H1 (cell line): ENCODE measurements around the gene ATP8B3. TPM values are rescaled to one million over a fixed set of nuclear protein-coding genes. Genes with fewer than 3 reads are reported as not detected.

Experiments used
- CTCF ChIA-PET: fragments of 300-600 bp; sonication (Branson Sonifier 250); formaldehyde crosslinking; loops from one replicate; lab custom pipeline; 2021; ENCODE audit not compliant: partially characterized antibody; lab: Charles Lee
- POLR2A ChIA-PET: fragments of 300-600 bp; sonication (Branson Sonifier 250); formaldehyde crosslinking; loops from one replicate; lab custom pipeline; 2021; ENCODE audit warnings: inconsistent platforms; ENCODE audit not compliant: partially characterized antibody; lab: Charles Lee
- DNase-seq, 2 experiments: peaks; one replicate each; pipeline versions ENCODE4 v3.0.0 to v3.0.0-alpha.2; 2010 to 2022; ENCODE audit warnings: low spot score in 2 of 2, low read depth in 1 of 2, mixed read lengths in 1 of 2
- FAIRE-seq: peaks from 2 replicates; lab custom pipeline; 2011; peaks lifted over from hg19 to GRCh38; lab: Jason Lieb, UNC
- H2AFZ ChIP-seq: 2 replicates; pipeline ENCODE4 v1.8.1; 2012; ENCODE audit warnings: low read length, inconsistent platforms
- H2AK5ac ChIP-seq: 2 replicates; pipeline ENCODE4 v1.6.1; 2013; ENCODE audit warnings: low read depth, low read length
- H2BK120ac ChIP-seq: replicated peaks from 2 replicates; pipeline ENCODE3; 2013; ENCODE audit warnings: low read depth, low read length, inconsistent platforms
- H2BK12ac ChIP-seq: 2 replicates; pipeline ENCODE4 v1.6.1; 2013; ENCODE audit warnings: low read depth, low read length
- H2BK15ac ChIP-seq: 2 replicates; pipeline ENCODE4 v1.6.1; 2013; ENCODE audit warnings: low read length
- H2BK20ac ChIP-seq: 2 replicates; pipeline ENCODE4 v1.6.1; 2013; ENCODE audit warnings: low read length
- H2BK5ac ChIP-seq: 2 replicates; pipeline ENCODE4 v1.6.1; 2013; ENCODE audit warnings: low read depth, low read length
- H3K14ac ChIP-seq: 2 replicates; pipeline ENCODE4 v1.6.1; 2013; ENCODE audit warnings: inconsistent platforms; ENCODE audit not compliant: insufficient read length
- H3K18ac ChIP-seq: 2 replicates; pipeline ENCODE4 v1.6.1; 2013; ENCODE audit warnings: low read length; ENCODE audit errors: extremely low read depth
- H3K23ac ChIP-seq: 2 replicates; pipeline ENCODE4 v1.6.1; 2013; ENCODE audit warnings: inconsistent platforms; ENCODE audit not compliant: insufficient read length
- H3K23me2 ChIP-seq: 2 replicates; pipeline ENCODE4 v1.6.1; 2013; ENCODE audit warnings: low read depth, low read length
- H3K27ac ChIP-seq: 2 replicates; pipeline ENCODE4 v1.6.1; 2011; ENCODE audit warnings: low read depth, low read length, inconsistent platforms
- H3K27me3 ChIP-seq, 4 experiments: replicated peaks in 1 of 4; 1 replicate in 1 of 4; 2 replicates in 3 of 4; pipeline versions ENCODE4 v1.6.1 to v1.8.1; 2011 to 2013; ENCODE audit warnings: low read length in 3 of 4, mild to moderate bottlenecking in 3 of 4, inconsistent platforms in 2 of 4, mixed read lengths in 2 of 4, moderate library complexity in 1 of 4; ENCODE audit not compliant: control insufficient read depth in 3 of 4, insufficient read depth in 3 of 4; ENCODE audit errors: extremely low read depth in 1 of 4
- H3K36me3 ChIP-seq, 4 experiments: 2 replicates each; pipeline versions ENCODE4 v1.6.1 to v1.8.1; 2011 to 2013; ENCODE audit warnings: mild to moderate bottlenecking in 4 of 4, low read length in 3 of 4, moderate library complexity in 2 of 4, control low read depth in 1 of 4, inconsistent platforms in 1 of 4; ENCODE audit not compliant: insufficient read depth in 4 of 4, control insufficient read depth in 2 of 4
- H3K4ac ChIP-seq: replicated peaks from 2 replicates; pipeline ENCODE3; 2013; ENCODE audit warnings: low read length, low read depth, mixed read lengths, inconsistent platforms; ENCODE audit not compliant: insufficient read length
- H3K4me1 ChIP-seq, 4 experiments: replicated peaks in 1 of 4; 1 replicate in 1 of 4; 2 replicates in 3 of 4; pipeline versions ENCODE4 v1.6.1 to v1.8.1; 2011 to 2013; ENCODE audit warnings: low read length in 3 of 4, inconsistent platforms in 2 of 4, mixed read lengths in 1 of 4; ENCODE audit not compliant: insufficient read depth in 4 of 4, control insufficient read depth in 3 of 4
- H3K4me2 ChIP-seq, 2 experiments: 2 replicates each; pipeline versions ENCODE4 v1.6.1 to v1.8.1; 2011 to 2013; ENCODE audit warnings: low read depth in 2 of 2, low read length in 2 of 2, control low read depth in 1 of 2, inconsistent platforms in 1 of 2, mild to moderate bottlenecking in 1 of 2; ENCODE audit not compliant: insufficient read depth in 1 of 2
- H3K4me3 ChIP-seq, 4 experiments: fragments of 200-600, 300-600 bp in 1 of 4; sonication (generic), shearing (Covaris generic), sonication (Bioruptor Twin) in 1 of 4; 2 replicates each; pipeline versions ENCODE4 v1.5.1 to v1.8.1; 2011 to 2016; ENCODE audit warnings: low read length in 4 of 4, low read depth in 3 of 4, control low read depth in 2 of 4, inconsistent platforms in 2 of 4, mild to moderate bottlenecking in 2 of 4, mixed read lengths in 1 of 4, moderate library complexity in 1 of 4; ENCODE audit not compliant: insufficient read depth in 2 of 4; ENCODE audit errors: extremely low read depth in 1 of 4
- H3K56ac ChIP-seq: replicated peaks from 2 replicates; pipeline ENCODE3; 2013; ENCODE audit warnings: low read depth, mild to moderate bottlenecking, mixed read lengths, low read length, inconsistent platforms; ENCODE audit not compliant: insufficient read length
- H3K79me1 ChIP-seq: 2 replicates; pipeline ENCODE4 v1.6.1; 2013; ENCODE audit warnings: low read depth, low read length, control low read depth
- H3K79me2 ChIP-seq, 2 experiments: 2 replicates each; pipeline versions ENCODE4 v1.6.1 to v1.8.1; 2012 to 2013; ENCODE audit warnings: low read length in 2 of 2, mild to moderate bottlenecking in 2 of 2, inconsistent platforms in 1 of 2; ENCODE audit not compliant: insufficient read depth in 2 of 2, control insufficient read depth in 1 of 2
- H3K9ac ChIP-seq, 4 experiments: replicated peaks in 1 of 4; 1 replicate in 1 of 4; 2 replicates in 3 of 4; pipeline versions ENCODE4 v1.6.1 to v1.8.1; 2011 to 2013; ENCODE audit warnings: low read depth in 3 of 4, low read length in 3 of 4, control low read depth in 2 of 4, mild to moderate bottlenecking in 2 of 4, moderate library complexity in 2 of 4, inconsistent platforms in 1 of 4; ENCODE audit errors: extremely low read depth in 1 of 4
- H3K9me3 ChIP-seq, 2 experiments: 2 replicates each; pipeline versions ENCODE4 v1.6.1 to v1.8.1; 2012 to 2013; ENCODE audit warnings: mild to moderate bottlenecking in 2 of 2, moderate library complexity in 2 of 2, control low read depth in 1 of 2, inconsistent platforms in 1 of 2, low read depth in 1 of 2, low read length in 1 of 2, mixed read lengths in 1 of 2; ENCODE audit not compliant: insufficient read depth in 2 of 2
- H4K20me1 ChIP-seq, 2 experiments: replicated peaks in 1 of 2; 2 replicates each; pipeline versions ENCODE3 to v1.8.1; 2011 to 2013; ENCODE audit warnings: inconsistent platforms in 2 of 2, low read length in 2 of 2, mild to moderate bottlenecking in 1 of 2; ENCODE audit not compliant: insufficient read depth in 2 of 2, control insufficient read depth in 1 of 2
- H4K5ac ChIP-seq: 2 replicates; pipeline ENCODE4 v1.6.1; 2013; ENCODE audit warnings: low read length, low read depth, mixed read lengths, inconsistent platforms; ENCODE audit not compliant: insufficient read length
- H4K8ac ChIP-seq: 2 replicates; pipeline ENCODE4 v1.8.0; 2013; ENCODE audit warnings: mild to moderate bottlenecking, moderate library complexity, low read length, inconsistent platforms; ENCODE audit not compliant: insufficient read depth; ENCODE audit errors: extremely low read depth
- H4K91ac ChIP-seq: replicated peaks from 2 replicates; pipeline ENCODE3; 2013; ENCODE audit warnings: low read length, mixed read lengths, inconsistent platforms; ENCODE audit not compliant: insufficient read length
- BRCA1 ChIP-seq: IDR thresholded peaks from 2 replicates; pipeline ENCODE4 v1.6.1; 2012; ENCODE audit warnings: low read depth, low read length, improper control_type of control experiment
- EP300 ChIP-seq, 2 experiments: IDR thresholded peaks; 1 replicate in 1 of 2; 2 replicates in 1 of 2; pipeline ENCODE4 v1.6.1; 2011 to 2012; ENCODE audit warnings: low read depth in 2 of 2, low read length in 2 of 2, mild to moderate bottlenecking in 2 of 2, borderline replicate concordance in 1 of 2, inconsistent platforms in 1 of 2, moderate library complexity in 1 of 2
- GABPA ChIP-seq: IDR thresholded peaks from 2 replicates; pipeline ENCODE4 v1.6.1; 2011; ENCODE audit warnings: mild to moderate bottlenecking, low read length, moderate library complexity, borderline replicate concordance; ENCODE audit not compliant: insufficient read depth
- KDM1A ChIP-seq: fragments of 200-600, 300-600 bp; sonication (generic); IDR thresholded peaks from 2 replicates; pipeline ENCODE4 v1.7.1; 2016; ENCODE audit warnings: mild to moderate bottlenecking, low read length, borderline replicate concordance
- NRF1 ChIP-seq: IDR thresholded peaks from 2 replicates; pipeline ENCODE4 v1.6.1; 2011; ENCODE audit warnings: mild to moderate bottlenecking, low read depth, low read length, improper control_type of control experiment
- POLR2AphosphoS5 ChIP-seq: IDR thresholded peaks from 2 replicates; pipeline ENCODE4 v1.6.1; 2011; ENCODE audit warnings: low read depth, low read length
- SIX5 ChIP-seq: IDR thresholded peaks from 2 replicates; pipeline ENCODE4 v1.6.1; 2011; ENCODE audit warnings: mild to moderate bottlenecking, low read depth, low read length
- TEAD4 ChIP-seq: IDR thresholded peaks from 2 replicates; pipeline ENCODE4 v1.6.1; 2012; ENCODE audit warnings: low read depth, low read length, inconsistent platforms, mixed read lengths
- YY1 ChIP-seq: IDR thresholded peaks from 2 replicates; pipeline ENCODE4 v1.6.1; 2011; ENCODE audit warnings: low read depth, mild to moderate bottlenecking, low read length
- WGBS, 2 experiments: shearing (Covaris generic) in 1 of 2; methylation state at CpG; one replicate each; pipeline versions ENCODE4 v1.1.6 to v1.1.7; 2013 to 2015; ENCODE audit warnings: low lambda C conversion rate in 2 of 2, mixed read lengths in 2 of 2, inconsistent platforms in 1 of 2, low coverage in 1 of 2, missing lambda C conversion rate in 1 of 2; ENCODE audit not compliant: insufficient replicate concordance in 2 of 2, insufficient coverage in 1 of 2, insufficient read length in 1 of 2; ENCODE audit errors: extremely low coverage in 1 of 2, missing lambda C conversion rate in 1 of 2; 5-methylcytosine and 5-hydroxymethylcytosine counted together
- polyA plus RNA-seq, 7 experiments: library from polyadenylated mRNA; depleted of rRNA in 3 of 7; stranded (reverse) in 5 of 7; unstranded in 2 of 7; fragments of >200 nt in 5 of 7; fragments of 200-250 nt in 2 of 7; gene quantifications; 1 replicate in 5 of 7; 2 replicates in 1 of 7; 4 replicates in 1 of 7; pipeline versions ENCODE4 v1.2.1 to v1.2.3, GENCODE V29; 2011 to 2013; ENCODE audit warnings: missing spikeins in 2 of 7, mixed read lengths in 2 of 7
- total RNA-seq: library from RNA; stranded (reverse); fragmentation: NEBNext Ultra II Directional; extraction: Animal tissue kit (Norgen Biotek cat#: 25700); gene quantifications from 2 replicates; pipeline ENCODE4 v1.2.1, GENCODE V29; 2021

Gene ATP8B3
- total and polyA plus RNA-seq, 2 of the 8 experiments (the other 6 are each of a cell fraction or from before 2014, with no cell fraction given), result 4.1 to 9.3 TPM

GRCh38 chr19:1810439-1811160 lies 1.5 kb downstream of the ATP8B3 start:
- peaks cover 0 to under 1% (median 0%) of the 10 kb centered on the region in 4 experiments; a peak in 1 of 8 replicates for H3K36me3 ChIP-seq
- no peak overlapping the region for H3K18ac ChIP-seq
- H3K23me2 ChIP-seq, result peaks cover 2% of the 10 kb centered on the region
- no peak overlapping the region for H3K23ac ChIP-seq
- H4K20me1 ChIP-seq, result no peaks in the 10 kb centered on the region
- H4K8ac ChIP-seq, result no peak overlapping the region
- H4K5ac ChIP-seq, result no peak overlapping the region
- H3K14ac ChIP-seq, result no peak overlapping the region
- CTCF ChIA-PET, result interaction anchor here (0.7 to 6.2 kb wide), 7 partner anchors 10 to 47 kb away, joined by 3 to 73 read pairs (median 3); no protein-coding TSS in a partner anchor
- H2BK15ac ChIP-seq, result 0 out of 2 replicates have a peak overlapping the region, but pooled peaks have one; percentile 16
- H3K27ac ChIP-seq, result no peak overlapping the region
- H3K79me2 ChIP-seq, result no peaks in the 10 kb centered on the region
- H3K9ac ChIP-seq, result no peak overlapping the region
- H4K91ac ChIP-seq, result no peak overlapping the region
- H3K4me3 ChIP-seq, result no peak overlapping the region
- no peak overlapping the region for H3K4ac ChIP-seq
- H3K56ac ChIP-seq, result no peak overlapping the region
- no peak for FAIRE-seq
- H2BK20ac ChIP-seq, result no peak overlapping the region
- POLR2A ChIA-PET, result interaction anchor here (0.5 to 1.2 kb wide), 3 partner anchors 12 to 27 kb away, joined by 3 to 4 read pairs (median 3); no protein-coding TSS in a partner anchor
- DNase-seq, result no peak
- H3K79me1 ChIP-seq, result no peaks in the 10 kb centered on the region; the same call in 1 of the 2 replicates
- H3K27me3 ChIP-seq, result peaks cover 0 to 3% (median 0%) of the 10 kb centered on the region in 4 experiments; a peak in 3 of 7 replicates
- H2BK5ac ChIP-seq, result no peak overlapping the region
- 93% methylated on average over 17 of the region's 19 CpGs; no CpG with 5 or more reads in 1 of the 2 experiments for WGBS, 2 experiments
- H2AFZ ChIP-seq, result no peak overlapping the region
- H3K9me3 ChIP-seq, result no peaks in the 10 kb centered on the region
- no peak overlapping the region for H2BK12ac ChIP-seq
- no peak overlapping the region for H3K4me2 ChIP-seq
- peak overlapping the region; percentile 65; the same call in 1 of the 2 replicates for H2AK5ac ChIP-seq
- no peak overlapping the region for H2BK120ac ChIP-seq
- peaks cover 0 to 2% (median 0%) of the 10 kb centered on the region in 4 experiments; a peak in 3 of 7 replicates for H3K4me1 ChIP-seq
- TF ChIP-seq NRF1, result no peak
- no peak for TF ChIP-seq YY1
- TF ChIP-seq KDM1A, result no peak
- no peak for TF ChIP-seq BRCA1
- TF ChIP-seq TEAD4, result no peak
- TF ChIP-seq GABPA, result no peak
- no peak for TF ChIP-seq SIX5
- no peak for TF ChIP-seq EP300 (IDR thresholded peaks at IDR 0.05; ENCODE audit: borderline replicate concordance in 1 of 2, low read depth in 2 of 2, low read length in 2 of 2)
- no peak for TF ChIP-seq POLR2AphosphoS5
